Gastrocnemius medialis (tissue), 4 donors: ENCODE measurements around the gene BCLAF1.

Source experiments
- POLR2A ChIP-seq, 2 donors: fragments of 450-650 bp; IDR thresholded peaks; one replicate each; pipeline ENCODE4 v1.6.1; 2017; ENCODE audit warnings: antibody characterized with exemption in 2 of 2, mild to moderate bottlenecking in 2 of 2, moderate library complexity in 2 of 2
- TF ChIP-seq, protein P1 (sequence below), 5 experiments: fragments of 450-650 bp in 3 of 5; fragments of 200-600 bp in 2 of 5; sonication (generic) in 2 of 5; IDR thresholded peaks in 4 of 5; conservative IDR thresholded peaks in 1 of 5; 1 replicate in 4 of 5; 2 replicates in 1 of 5; pipeline ENCODE4 v1.5.1; 2016 to 2019; ENCODE audit warnings: antibody characterized with exemption in 5 of 5, mild to moderate bottlenecking in 3 of 5, moderate library complexity in 3 of 5

- TF ChIP-seq, protein P1, sequence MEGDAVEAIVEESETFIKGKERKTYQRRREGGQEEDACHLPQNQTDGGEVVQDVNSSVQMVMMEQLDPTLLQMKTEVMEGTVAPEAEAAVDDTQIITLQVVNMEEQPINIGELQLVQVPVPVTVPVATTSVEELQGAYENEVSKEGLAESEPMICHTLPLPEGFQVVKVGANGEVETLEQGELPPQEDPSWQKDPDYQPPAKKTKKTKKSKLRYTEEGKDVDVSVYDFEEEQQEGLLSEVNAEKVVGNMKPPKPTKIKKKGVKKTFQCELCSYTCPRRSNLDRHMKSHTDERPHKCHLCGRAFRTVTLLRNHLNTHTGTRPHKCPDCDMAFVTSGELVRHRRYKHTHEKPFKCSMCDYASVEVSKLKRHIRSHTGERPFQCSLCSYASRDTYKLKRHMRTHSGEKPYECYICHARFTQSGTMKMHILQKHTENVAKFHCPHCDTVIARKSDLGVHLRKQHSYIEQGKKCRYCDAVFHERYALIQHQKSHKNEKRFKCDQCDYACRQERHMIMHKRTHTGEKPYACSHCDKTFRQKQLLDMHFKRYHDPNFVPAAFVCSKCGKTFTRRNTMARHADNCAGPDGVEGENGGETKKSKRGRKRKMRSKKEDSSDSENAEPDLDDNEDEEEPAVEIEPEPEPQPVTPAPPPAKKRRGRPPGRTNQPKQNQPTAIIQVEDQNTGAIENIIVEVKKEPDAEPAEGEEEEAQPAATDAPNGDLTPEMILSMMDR (IDR thresholded peaks at IDR 0.05 in 4 of 5, conservative IDR thresholded peaks at IDR 0.05 in 1 of 5), result no peak
- TF ChIP-seq POLR2A (IDR thresholded peaks at IDR 0.05), result no peak
These were observed 72.9 kb downstream of the BCLAF1 start for GRCh38 chr6:136216503-136217401.
